Lower lobe of right lung (tissue), 2 donors: ENCODE measurements around the gene HOXA11. TPM values are rescaled to one million over a fixed set of nuclear protein-coding genes. Genes with fewer than 3 reads are reported as not detected.

Experiments
- ATAC-seq, 2 donors: fragments of 200-7000 bp; cut with Tn5 transposase; one replicate each; pipeline ENCODE4 v1.9.1; 2020 to 2022; ENCODE audit warnings: mild to moderate bottlenecking in 2 of 2, moderate library complexity in 2 of 2
- DNase-seq: peaks from one replicate; pipeline ENCODE4 v3.0.0-alpha.2; 2020
- H3K27ac ChIP-seq: fragments of 200-600 bp; one replicate; pipeline ENCODE4 v1.8.0; 2022
- H3K27me3 ChIP-seq: fragments of 200-600 bp; one replicate; pipeline ENCODE4 v1.8.0; 2022; ENCODE audit warnings: low read depth
- H3K36me3 ChIP-seq: fragments of 200-600 bp; one replicate; pipeline ENCODE4 v1.8.0; 2022; ENCODE audit warnings: mild to moderate bottlenecking
- H3K4me1 ChIP-seq: fragments of 200-600 bp; one replicate; pipeline ENCODE4 v1.8.0; 2022
- H3K4me3 ChIP-seq: fragments of 200-600 bp; one replicate; pipeline ENCODE4 v1.8.0; 2022; ENCODE audit warnings: mild to moderate bottlenecking
- H3K9me3 ChIP-seq: fragments of 200-600 bp; one replicate; pipeline ENCODE4 v1.8.0; 2022
- intact Hi-C: fragments of 100-400 bp; cut with DNase I; formaldehyde crosslinking; loops from one replicate; pipeline ENCODE4 v1.11.0; 2022
- total RNA-seq: library from RNA; stranded (reverse); fragmentation: NEBNext Ultra II Directional; extraction: Animal tissue kit (Norgen Biotek cat#: 25700); gene quantifications from one replicate; pipeline ENCODE4 v1.2.1, GENCODE V29; 2021
- TF ChIP-seq, protein P1 (sequence below): fragments of 200-600 bp; IDR thresholded peaks from one replicate; pipeline ENCODE4 v1.8.0; 2022; ENCODE audit warnings: antibody characterized with exemption, mild to moderate bottlenecking
- donor health status: DM: no; HTN: yes; CAD: no; lungs with severe emphysema.

Gene HOXA11
- total RNA-seq, 1 donor from 2014 or later: not detected

DNA sequence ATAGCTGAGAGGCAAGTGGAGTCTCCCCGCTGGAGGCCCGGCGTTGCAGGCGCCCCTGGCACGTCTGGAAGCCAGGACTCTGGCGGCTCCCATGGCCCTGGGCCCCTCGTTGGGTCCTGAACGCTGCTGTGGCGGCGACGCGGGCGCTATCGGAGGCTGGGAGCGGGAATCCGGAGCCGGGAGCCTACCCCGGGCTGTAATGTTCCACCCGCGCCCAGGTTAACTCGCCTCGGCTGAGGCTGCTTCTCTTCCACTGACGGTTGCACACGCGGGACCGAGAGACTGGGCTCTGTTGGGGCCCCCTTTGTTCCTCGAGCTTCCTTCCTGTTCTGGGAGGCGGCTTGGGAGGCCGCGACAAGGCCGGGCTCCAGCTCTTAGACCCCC lies 40.3 kb downstream of the HOXA11 start:
- H3K36me3 ChIP-seq: no peaks in the 10 kb centered on the region
- H3K9me3 ChIP-seq: no peaks in the 10 kb centered on the region
- peaks cover 21% of the 10 kb centered on the region for H3K4me1 ChIP-seq
- TF ChIP-seq, protein P1, sequence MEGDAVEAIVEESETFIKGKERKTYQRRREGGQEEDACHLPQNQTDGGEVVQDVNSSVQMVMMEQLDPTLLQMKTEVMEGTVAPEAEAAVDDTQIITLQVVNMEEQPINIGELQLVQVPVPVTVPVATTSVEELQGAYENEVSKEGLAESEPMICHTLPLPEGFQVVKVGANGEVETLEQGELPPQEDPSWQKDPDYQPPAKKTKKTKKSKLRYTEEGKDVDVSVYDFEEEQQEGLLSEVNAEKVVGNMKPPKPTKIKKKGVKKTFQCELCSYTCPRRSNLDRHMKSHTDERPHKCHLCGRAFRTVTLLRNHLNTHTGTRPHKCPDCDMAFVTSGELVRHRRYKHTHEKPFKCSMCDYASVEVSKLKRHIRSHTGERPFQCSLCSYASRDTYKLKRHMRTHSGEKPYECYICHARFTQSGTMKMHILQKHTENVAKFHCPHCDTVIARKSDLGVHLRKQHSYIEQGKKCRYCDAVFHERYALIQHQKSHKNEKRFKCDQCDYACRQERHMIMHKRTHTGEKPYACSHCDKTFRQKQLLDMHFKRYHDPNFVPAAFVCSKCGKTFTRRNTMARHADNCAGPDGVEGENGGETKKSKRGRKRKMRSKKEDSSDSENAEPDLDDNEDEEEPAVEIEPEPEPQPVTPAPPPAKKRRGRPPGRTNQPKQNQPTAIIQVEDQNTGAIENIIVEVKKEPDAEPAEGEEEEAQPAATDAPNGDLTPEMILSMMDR: no peak
- peaks cover 72% of the 10 kb centered on the region for H3K27me3 ChIP-seq
- peak overlapping the region; percentile 70 for H3K4me3 ChIP-seq
- H3K27ac ChIP-seq: peak overlapping the region; percentile 89
- ATAC-seq (no peak), DNase-seq (no peak)
- intact Hi-C loops: loop anchor here (5.0 kb wide), 1 partner anchor 287 kb away; no protein-coding TSS in a partner anchor

DNA sequence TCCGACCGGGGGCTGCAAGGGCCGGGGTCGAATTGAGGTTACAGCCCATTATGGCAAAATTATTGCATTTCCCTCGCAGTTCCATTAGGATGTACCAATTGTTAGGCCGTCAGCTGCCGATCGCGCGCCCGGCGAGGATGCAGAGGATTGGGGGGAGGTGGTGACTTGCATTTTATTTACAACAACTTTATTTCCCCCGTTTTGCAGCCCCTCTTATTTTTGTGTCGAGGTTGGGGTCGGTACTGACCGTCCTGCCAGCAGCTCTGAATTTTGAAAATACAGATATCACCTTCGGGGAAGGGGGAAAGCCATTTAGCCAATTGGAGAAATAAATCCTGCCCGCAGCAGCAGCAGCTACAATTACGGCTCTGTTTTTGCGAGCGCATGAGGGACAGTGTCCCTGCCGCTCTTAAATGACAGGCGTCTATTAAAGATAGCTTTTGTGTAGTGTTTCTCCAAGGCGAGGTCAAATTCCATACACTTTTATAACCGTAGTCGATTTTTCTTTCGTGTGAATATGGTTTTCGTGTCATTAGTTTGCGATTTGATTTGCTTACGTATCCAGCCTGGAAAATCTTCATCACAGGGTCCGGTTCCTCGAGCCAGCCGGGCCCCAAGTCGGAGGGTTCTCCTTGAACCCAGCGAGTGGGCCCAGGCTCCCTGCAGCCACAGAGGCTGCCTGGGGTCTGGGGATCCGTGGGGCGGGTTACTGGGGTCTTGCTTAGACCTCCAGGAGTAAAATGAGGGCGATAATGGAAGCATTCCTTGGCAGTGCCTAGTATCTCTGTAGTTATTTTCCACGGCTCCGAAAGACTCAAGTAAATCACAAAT lies 40.9 kb downstream of the HOXA11 start:
- Histone ChIP-seq H3K36me3 (no peaks in the 10 kb centered on the region), H3K9me3 (no peaks in the 10 kb centered on the region), H3K4me1 (peaks cover 21% of the 10 kb centered on the region), H3K27me3 (peaks cover 73% of the 10 kb centered on the region), H3K27ac (peak overlapping the region; percentile 89), H3K4me3 (peak overlapping the region; percentile 70)
- TF ChIP-seq, protein P1: no peak
- DNase-seq (no peak), ATAC-seq (no peak)
- intact Hi-C loops: loop anchor here (5.0 kb wide), 1 partner anchor 287 kb away; no protein-coding TSS in a partner anchor

DNA sequence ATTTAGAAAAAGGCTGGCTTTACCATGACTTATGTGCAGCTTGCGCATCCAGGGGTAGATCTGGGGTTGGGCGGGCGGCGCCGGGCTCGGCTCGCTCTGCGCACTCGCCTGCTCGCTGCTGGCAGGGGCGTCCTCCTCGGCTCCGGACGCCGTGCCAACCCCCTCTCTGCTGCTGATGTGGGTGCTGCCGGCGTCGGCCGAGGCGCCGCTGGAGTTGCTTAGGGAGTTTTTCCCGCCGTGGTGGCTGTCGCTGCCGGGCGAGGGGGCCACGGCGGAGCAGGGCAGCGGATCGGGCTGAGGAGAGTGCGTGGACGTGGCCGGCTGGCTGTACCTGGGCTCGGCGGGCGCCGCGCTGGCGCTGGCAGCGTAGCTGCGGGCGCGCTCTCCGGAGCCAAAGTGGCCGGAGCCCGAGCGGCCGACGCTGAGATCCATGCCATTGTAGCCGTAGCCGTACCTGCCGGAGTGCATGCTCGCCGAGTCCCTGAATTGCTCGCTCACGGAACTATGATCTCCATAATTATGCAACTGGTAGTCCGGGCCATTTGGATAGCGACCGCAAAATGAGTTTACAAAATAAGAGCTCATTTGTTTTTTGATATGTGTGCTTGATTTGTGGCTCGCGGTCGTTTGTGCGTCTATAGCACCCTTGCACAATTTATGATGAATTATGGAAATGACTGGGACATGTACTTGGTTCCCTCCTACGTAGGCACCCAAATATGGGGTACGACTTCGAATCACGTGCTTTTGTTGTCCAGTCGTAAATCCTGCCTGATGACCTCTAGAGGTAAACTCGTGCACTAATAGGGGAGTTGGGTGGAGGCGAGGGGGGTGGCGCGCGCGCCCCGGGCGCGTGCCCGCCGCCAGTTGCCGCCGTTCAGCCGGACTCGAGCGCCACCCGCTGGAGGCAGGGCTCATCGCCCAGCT lies 41.7 kb downstream of the HOXA11 start, which contains the start of gene HOXA5:
Gene HOXA5 (minus strand): TSS at position 659 of the 927 bp plus-strand sequence. CDS start 74 bp downstream, at position 585.
- intact Hi-C loops: loop anchor here (5.0 kb wide), 1 partner anchor 286 kb away; no protein-coding TSS in a partner anchor
- no peak for DNase-seq
- peaks cover 68% of the 10 kb centered on the region for H3K27me3 ChIP-seq

DNA sequence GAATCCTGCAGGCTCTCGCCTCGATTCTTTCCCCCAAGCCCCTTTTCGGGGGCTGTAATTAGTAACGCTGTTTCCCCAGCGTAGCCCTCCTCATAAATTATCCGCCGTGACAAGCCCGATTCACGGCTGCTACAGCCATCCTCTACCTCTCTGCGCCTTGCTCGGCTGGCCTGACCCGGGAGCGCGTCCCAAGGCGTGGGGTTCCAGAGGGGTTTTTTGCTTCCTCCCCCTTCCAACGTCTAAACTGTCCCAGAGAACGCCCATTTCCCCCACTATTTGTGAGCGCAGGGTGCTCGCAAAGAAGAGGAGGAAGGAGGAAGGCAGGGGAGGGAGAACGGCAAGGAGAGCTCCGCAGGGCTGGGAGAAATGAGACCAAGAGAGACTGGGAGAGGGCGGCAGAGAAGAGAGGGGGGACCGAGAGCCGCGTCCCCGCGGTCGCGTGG lies 42.4 kb downstream of the HOXA11 start:
- no peak for DNase-seq
- H3K4me3 ChIP-seq: peak overlapping the region; percentile 70
- peaks cover 15% of the 10 kb centered on the region for H3K4me1 ChIP-seq
- H3K9me3 ChIP-seq: no peaks in the 10 kb centered on the region
- intact Hi-C loops: loop anchor here (5.0 kb wide), 1 partner anchor 285 kb away; no protein-coding TSS in a partner anchor
- H3K27ac ChIP-seq: peak overlapping the region; percentile 95
- H3K27me3 ChIP-seq: peaks cover 61% of the 10 kb centered on the region
- no peaks in the 10 kb centered on the region for H3K36me3 ChIP-seq
- peak in 1 of 2 donors; percentile 6 for ATAC-seq
- TF ChIP-seq, protein P1: no peak

More for the DNA sequence above, 41.7 kb downstream of the HOXA11 start, which contains the start of gene HOXA5:
- H3K4me3 ChIP-seq: peak within 1 kb of the TSS; percentile 70
- peak within 1 kb of the TSS; percentile 95 for H3K27ac ChIP-seq
- ATAC-seq: peak; percentile 79 to 81
- TF ChIP-seq, protein P1: peak; percentile 85
- H3K4me1 ChIP-seq: peaks cover 18% of the 10 kb centered on the region
- H3K36me3 ChIP-seq: no peaks in the 10 kb centered on the region
- no peaks in the 10 kb centered on the region for H3K9me3 ChIP-seq
